ENCODE results near the gene SLC44A1.

The SLC44A1 gene

GRCh38 chr9:105425816-105426433, 181.5 kb downstream of the SLC44A1 start (continued):
- no peak for TF ChIP-seq SNAI2 (CRISPR knock-in tag; IDR thresholded peaks at IDR 0.05)
- TF ChIP-seq TCF4 (CRISPR knock-in tag; IDR thresholded peaks at IDR 0.05; ENCODE audit: borderline replicate concordance), result no peak
- TF ChIP-seq BACH2 (CRISPR knock-in tag; IDR thresholded peaks at IDR 0.05; ENCODE audit: borderline replicate concordance), result no peak
- TF ChIP-seq ZFP3 (CRISPR knock-in tag; IDR thresholded peaks at IDR 0.05), result no peak
- TF ChIP-seq ZC3H10 (CRISPR knock-in tag; IDR thresholded peaks at IDR 0.05), result no peak

DNA sequence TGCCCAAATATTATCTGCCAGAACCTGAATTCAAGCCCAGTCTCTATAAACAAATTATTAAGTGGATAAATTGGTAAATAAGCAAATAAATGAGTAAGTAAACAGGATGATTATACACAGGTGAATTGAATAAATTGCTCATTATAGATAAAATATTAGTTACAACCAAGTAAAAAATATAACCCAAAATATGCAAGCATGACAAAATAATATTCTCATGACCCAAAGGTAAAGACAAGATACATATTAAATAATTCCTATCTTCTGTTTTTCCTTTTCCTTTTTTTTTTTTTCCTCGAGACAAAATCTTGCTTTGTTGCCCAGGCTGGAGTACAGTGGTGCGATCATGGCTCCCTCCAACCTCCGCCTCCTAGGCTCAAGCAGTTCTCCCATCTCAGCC, 182.2 kb downstream of the SLC44A1 start:
- ATAC-seq, result no peak
- TF ChIP-seq ZNF8 (CRISPR knock-in tag; IDR thresholded peaks at IDR 0.05) (no peak), ZNF70 (CRISPR knock-in tag; IDR thresholded peaks at IDR 0.05) (no peak), ZFP30 (CRISPR knock-in tag; IDR thresholded peaks at IDR 0.05) (no peak), TCF4 (CRISPR knock-in tag; IDR thresholded peaks at IDR 0.05; ENCODE audit: borderline replicate concordance) (no peak), ZNF565 (CRISPR knock-in tag; conservative IDR thresholded peaks at IDR 0.05; ENCODE audit: low read depth) (no peak)

DNA sequence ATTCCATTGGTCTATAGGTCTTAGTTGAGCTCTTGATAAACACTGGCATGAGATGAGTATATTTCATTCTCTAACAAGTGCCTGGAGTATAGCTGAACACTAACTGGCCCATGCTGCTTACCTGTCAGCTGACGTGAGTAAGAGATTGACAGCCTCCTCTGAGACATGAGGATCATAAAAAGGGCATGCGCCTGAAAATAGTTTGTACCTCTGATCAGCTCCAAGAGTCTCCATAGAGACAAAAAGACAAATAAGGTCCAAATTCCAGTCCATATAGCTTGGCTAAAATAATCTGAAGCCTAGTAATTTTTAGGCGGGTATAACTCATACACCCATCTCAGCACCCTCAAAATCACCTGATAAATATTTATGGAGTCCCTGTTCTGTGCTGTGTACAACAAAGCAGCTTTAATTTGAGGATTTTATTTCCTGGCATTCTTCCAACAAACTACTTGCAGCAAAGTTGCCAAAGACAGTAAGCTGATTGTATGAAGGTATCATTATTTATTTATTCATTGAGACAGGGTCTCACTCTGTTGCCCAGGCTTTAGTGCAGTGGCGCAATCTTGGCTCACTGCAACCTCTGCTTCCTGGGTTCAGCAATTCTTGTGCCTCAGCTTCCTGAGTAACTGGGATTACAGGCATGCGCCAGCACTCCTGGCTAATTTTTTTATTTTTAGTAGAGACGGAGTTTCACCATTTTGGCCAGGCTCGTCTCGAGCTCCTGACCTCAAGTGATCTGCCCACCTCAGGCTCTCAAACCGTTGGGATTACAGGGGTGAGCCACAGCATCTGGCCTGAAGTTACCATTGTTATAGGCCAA, 187.2 kb downstream of the SLC44A1 start:
- ATAC-seq, result no peak
- no peak for TF ChIP-seq CREB5 (CRISPR knock-in tag; IDR thresholded peaks at IDR 0.05; ENCODE audit: low read depth)
- no peak for TF ChIP-seq ZFP3 (CRISPR knock-in tag; IDR thresholded peaks at IDR 0.05)
- TF ChIP-seq TOX (CRISPR knock-in tag; IDR thresholded peaks at IDR 0.05; ENCODE audit: borderline replicate concordance), result no peak
- TF ChIP-seq ZFP30 (CRISPR knock-in tag; IDR thresholded peaks at IDR 0.05), result no peak
- TF ChIP-seq ISL1 (CRISPR knock-in tag; IDR thresholded peaks at IDR 0.05), result no peak

- ATAC-seq, result no peak; the same call in 2 of the 3 replicates
- TF ChIP-seq ARNTL (CRISPR knock-in tag; IDR thresholded peaks at IDR 0.05; ENCODE audit: borderline replicate concordance, low read depth), result no peak
- no peak for TF ChIP-seq GLIS3 (CRISPR knock-in tag; IDR thresholded peaks at IDR 0.05)
- no peak for TF ChIP-seq CREB5 (CRISPR knock-in tag; IDR thresholded peaks at IDR 0.05; ENCODE audit: low read depth)
- TF ChIP-seq, protein P1, sequence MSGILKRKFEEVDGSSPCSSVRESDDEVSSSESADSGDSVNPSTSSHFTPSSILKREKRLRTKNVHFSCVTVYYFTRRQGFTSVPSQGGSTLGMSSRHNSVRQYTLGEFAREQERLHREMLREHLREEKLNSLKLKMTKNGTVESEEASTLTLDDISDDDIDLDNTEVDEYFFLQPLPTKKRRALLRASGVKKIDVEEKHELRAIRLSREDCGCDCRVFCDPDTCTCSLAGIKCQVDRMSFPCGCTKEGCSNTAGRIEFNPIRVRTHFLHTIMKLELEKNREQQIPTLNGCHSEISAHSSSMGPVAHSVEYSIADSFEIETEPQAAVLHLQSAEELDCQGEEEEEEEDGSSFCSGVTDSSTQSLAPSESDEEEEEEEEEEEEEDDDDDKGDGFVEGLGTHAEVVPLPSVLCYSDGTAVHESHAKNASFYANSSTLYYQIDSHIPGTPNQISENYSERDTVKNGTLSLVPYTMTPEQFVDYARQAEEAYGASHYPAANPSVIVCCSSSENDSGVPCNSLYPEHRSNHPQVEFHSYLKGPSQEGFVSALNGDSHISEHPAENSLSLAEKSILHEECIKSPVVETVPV (CRISPR knock-in tag; IDR thresholded peaks at IDR 0.05), result no peak
- TF ChIP-seq PPARA (CRISPR knock-in tag; IDR thresholded peaks at IDR 0.05; ENCODE audit: borderline replicate concordance), result no peak
- TF ChIP-seq SNAI2 (CRISPR knock-in tag; IDR thresholded peaks at IDR 0.05), result no peak
- TF ChIP-seq TOX (CRISPR knock-in tag; IDR thresholded peaks at IDR 0.05; ENCODE audit: borderline replicate concordance), result no peak
- no peak for TF ChIP-seq CSDC2 (CRISPR knock-in tag; IDR thresholded peaks at IDR 0.05)
- no peak for TF ChIP-seq TCF4 (CRISPR knock-in tag; IDR thresholded peaks at IDR 0.05; ENCODE audit: borderline replicate concordance)
- TF ChIP-seq TSHZ2 (CRISPR knock-in tag; IDR thresholded peaks at IDR 0.05), result no peak
- no peak for TF ChIP-seq ZNF565 (CRISPR knock-in tag; conservative IDR thresholded peaks at IDR 0.05; ENCODE audit: low read depth)
- TF ChIP-seq ZNF8 (CRISPR knock-in tag; IDR thresholded peaks at IDR 0.05), result no peak
- no peak for TF ChIP-seq OSR1 (CRISPR knock-in tag; IDR thresholded peaks at IDR 0.05)
- TF ChIP-seq, protein P2, sequence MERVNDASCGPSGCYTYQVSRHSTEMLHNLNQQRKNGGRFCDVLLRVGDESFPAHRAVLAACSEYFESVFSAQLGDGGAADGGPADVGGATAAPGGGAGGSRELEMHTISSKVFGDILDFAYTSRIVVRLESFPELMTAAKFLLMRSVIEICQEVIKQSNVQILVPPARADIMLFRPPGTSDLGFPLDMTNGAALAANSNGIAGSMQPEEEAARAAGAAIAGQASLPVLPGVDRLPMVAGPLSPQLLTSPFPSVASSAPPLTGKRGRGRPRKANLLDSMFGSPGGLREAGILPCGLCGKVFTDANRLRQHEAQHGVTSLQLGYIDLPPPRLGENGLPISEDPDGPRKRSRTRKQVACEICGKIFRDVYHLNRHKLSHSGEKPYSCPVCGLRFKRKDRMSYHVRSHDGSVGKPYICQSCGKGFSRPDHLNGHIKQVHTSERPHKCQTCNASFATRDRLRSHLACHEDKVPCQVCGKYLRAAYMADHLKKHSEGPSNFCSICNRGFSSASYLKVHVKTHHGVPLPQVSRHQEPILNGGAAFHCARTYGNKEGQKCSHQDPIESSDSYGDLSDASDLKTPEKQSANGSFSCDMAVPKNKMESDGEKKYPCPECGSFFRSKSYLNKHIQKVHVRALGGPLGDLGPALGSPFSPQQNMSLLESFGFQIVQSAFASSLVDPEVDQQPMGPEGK (CRISPR knock-in tag; IDR thresholded peaks at IDR 0.05; ENCODE audit: borderline replicate concordance), result no peak
- TF ChIP-seq ZFP30 (CRISPR knock-in tag; IDR thresholded peaks at IDR 0.05), result no peak
- TF ChIP-seq RARB (CRISPR knock-in tag; IDR thresholded peaks at IDR 0.05), result no peak
These were observed 187.9 kb downstream of the SLC44A1 start for GRCh38 chr9:105432247-105432842.

Data from SK-N-SH treated with all-trans-retinoic acid at 6 μM for 48 hours (cell line).